IPS-18a (cell line): Measurements from ENCODE around the gene SELP.

Source experiments
- H3K27ac ChIP-seq: one replicate; pipeline ENCODE4 v1.5.1; 2013; ENCODE audit warnings: low read length
- H3K27me3 ChIP-seq: one replicate; pipeline ENCODE4 v1.6.1; 2013; ENCODE audit warnings: mild to moderate bottlenecking, low read length; ENCODE audit not compliant: control insufficient read depth, insufficient read depth
- H3K36me3 ChIP-seq: one replicate; pipeline ENCODE4 v1.6.1; 2013; ENCODE audit warnings: low read depth, low read length; ENCODE audit not compliant: control insufficient read depth
- H3K4me1 ChIP-seq: one replicate; pipeline ENCODE4 v1.6.1; 2013; ENCODE audit warnings: low read depth, low read length; ENCODE audit not compliant: control insufficient read depth
- H3K4me3 ChIP-seq: one replicate; pipeline ENCODE4 v1.5.1; 2013; ENCODE audit warnings: low read length
- H3K9ac ChIP-seq: one replicate; pipeline ENCODE4 v1.6.1; 2013; ENCODE audit warnings: mild to moderate bottlenecking, low read length, moderate library complexity
- H3K9me3 ChIP-seq: one replicate; pipeline ENCODE4 v1.6.1; 2013; ENCODE audit warnings: low read depth, low read length; ENCODE audit not compliant: control insufficient read depth

SELP gene

GRCh38 chr1:169538998-169539871 lies 90.7 kb downstream of the SELP start:
- Histone ChIP-seq H3K9me3 (no peaks in the 10 kb centered on the region), H3K27me3 (no peaks in the 10 kb centered on the region), H3K27ac (no peak overlapping the region), H3K9ac (no peak overlapping the region), H3K4me1 (no peaks in the 10 kb centered on the region), H3K4me3 (no peak overlapping the region), H3K36me3 (no peaks in the 10 kb centered on the region)
